ENCODE measurements around the gene VASN. TPM values are rescaled to one million over a fixed set of nuclear protein-coding genes. Genes with fewer than 3 reads are reported as not detected.

Gene VASN
- total and polyA plus RNA-seq, 10 of the 15 experiments (the other 5 are each of a cell fraction or from before 2014, with no cell fraction given) = 0.02 to 0.19 (median 0.14) TPM; not detected in 6

DNA sequence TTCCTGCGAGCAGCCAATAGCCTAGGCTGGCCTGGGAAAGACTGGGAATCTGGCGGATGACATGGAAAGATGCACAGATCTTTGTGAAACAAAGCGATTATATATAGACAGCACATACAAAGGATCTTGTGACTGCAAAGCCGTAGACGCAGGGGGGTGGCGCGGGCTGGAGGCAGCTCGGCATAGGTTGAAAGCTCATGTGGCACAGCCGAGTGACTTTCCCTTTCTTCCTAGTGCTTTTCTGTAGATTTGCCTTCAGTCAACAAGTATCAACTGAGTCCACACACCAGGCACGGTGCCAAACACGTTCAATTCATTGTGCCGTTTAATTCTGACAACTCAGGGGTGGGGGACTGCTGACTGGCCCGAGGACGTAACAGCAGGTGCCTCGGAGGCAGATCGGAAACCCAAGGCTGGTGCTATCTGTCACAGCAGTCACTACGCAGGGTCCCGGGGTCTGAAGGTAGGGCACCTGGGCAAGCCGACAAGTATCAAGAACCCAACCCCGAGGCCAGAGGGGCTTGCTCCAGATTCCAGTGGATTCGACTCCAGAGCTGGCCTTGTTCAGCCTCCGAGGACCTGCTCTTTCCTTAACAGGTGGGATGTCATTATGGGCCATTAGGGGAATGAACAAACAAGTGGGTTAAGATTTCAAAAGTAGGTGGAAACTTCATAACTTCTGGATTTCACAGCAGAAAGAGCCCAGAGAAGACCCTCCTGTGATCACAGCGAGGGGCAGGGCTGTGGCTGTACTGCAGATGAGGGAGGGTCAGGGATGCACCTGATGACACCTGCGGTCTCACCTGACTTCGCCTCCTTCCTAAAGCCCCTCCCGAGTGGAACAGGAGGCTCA is 26.4 kb upstream of the VASN start:
- no TSS peak for BruUV-seq (replicated peaks)
- Histone ChIP-seq H3K4me3 (no peak overlapping the region), H3K27me3 (replicated peaks in 1 of 2; ENCODE audit: control insufficient read depth in 2 of 2, insufficient read depth in 2 of 2, low read length in 1 of 2) (no peaks in the 10 kb centered on the region), H4K20me1 (ENCODE audit: control insufficient read depth, insufficient read depth) (peaks cover 6% of the 10 kb centered on the region; the same call in 1 of the 2 replicates), H3K36me3 (ENCODE audit: control insufficient read depth in 2 of 2, insufficient read depth in 2 of 2, low read length in 1 of 2) (peaks cover 3 to 4% of the 10 kb centered on the region in 2 experiments), H3K4me1 (ENCODE audit: control insufficient read depth, insufficient read depth, low read length) (no peaks in the 10 kb centered on the region), H3K4me2 (ENCODE audit: control insufficient read depth, insufficient read depth) (no peak overlapping the region), H3K9ac (ENCODE audit: control insufficient read depth, insufficient read depth, low read length) (no peak overlapping the region), H2AFZ (ENCODE audit: control insufficient read depth, low read depth, low read length) (no peak overlapping the region), H3K27ac (ENCODE audit: control insufficient read depth, insufficient read depth) (no peak overlapping the region), H3K79me2 (ENCODE audit: control insufficient read depth, insufficient read depth, low read length) (peaks cover 20% of the 10 kb centered on the region), H3K9me3 (replicated peaks; ENCODE audit: control insufficient read depth, insufficient read depth, low read length) (no peaks in the 10 kb centered on the region)
- ATAC-seq = no peak
- ChIA-PET RAD21 (ENCODE audit: unreplicated experiment) (interaction anchor here (1.1 to 1.4 kb wide), 2 partner anchors 15 to 57 kb away, joined by 3 read pairs; no protein-coding TSS in a partner anchor), SMC1A (ENCODE audit: uncharacterized antibody, unreplicated experiment) (no interaction called here), POLR2A (no interaction called here), CTCF (interaction anchor here (1.0 to 2.6 kb wide), 2 partner anchors 10 to 58 kb away, joined by 3 to 11 read pairs; no protein-coding TSS in a partner anchor)
- WGBS (ENCODE audit: insufficient coverage, insufficient replicate concordance, low lambda C conversion rate, missing lambda C conversion rate) = 92% methylated on average over 26 of the region's 26 CpGs
- no peak for DNase-seq (ENCODE audit: low read depth, low spot score)
- intact Hi-C loops (cut with micrococcal nuclease; ENCODE audit: unreplicated experiment) (no loop called here), in situ Hi-C loops (cut with MboI) (no loop called here)
- TF ChIP-seq POLR2AphosphoS5 (IDR thresholded peaks at IDR 0.05; ENCODE audit: low read length) (0 out of 2 replicates have a peak, but pooled peaks have one; percentile 27), CBX3 (IDR thresholded peaks at IDR 0.05; ENCODE audit: borderline replicate concordance, low read depth) (no peak)
- FAIRE-seq = no peak

DNA sequence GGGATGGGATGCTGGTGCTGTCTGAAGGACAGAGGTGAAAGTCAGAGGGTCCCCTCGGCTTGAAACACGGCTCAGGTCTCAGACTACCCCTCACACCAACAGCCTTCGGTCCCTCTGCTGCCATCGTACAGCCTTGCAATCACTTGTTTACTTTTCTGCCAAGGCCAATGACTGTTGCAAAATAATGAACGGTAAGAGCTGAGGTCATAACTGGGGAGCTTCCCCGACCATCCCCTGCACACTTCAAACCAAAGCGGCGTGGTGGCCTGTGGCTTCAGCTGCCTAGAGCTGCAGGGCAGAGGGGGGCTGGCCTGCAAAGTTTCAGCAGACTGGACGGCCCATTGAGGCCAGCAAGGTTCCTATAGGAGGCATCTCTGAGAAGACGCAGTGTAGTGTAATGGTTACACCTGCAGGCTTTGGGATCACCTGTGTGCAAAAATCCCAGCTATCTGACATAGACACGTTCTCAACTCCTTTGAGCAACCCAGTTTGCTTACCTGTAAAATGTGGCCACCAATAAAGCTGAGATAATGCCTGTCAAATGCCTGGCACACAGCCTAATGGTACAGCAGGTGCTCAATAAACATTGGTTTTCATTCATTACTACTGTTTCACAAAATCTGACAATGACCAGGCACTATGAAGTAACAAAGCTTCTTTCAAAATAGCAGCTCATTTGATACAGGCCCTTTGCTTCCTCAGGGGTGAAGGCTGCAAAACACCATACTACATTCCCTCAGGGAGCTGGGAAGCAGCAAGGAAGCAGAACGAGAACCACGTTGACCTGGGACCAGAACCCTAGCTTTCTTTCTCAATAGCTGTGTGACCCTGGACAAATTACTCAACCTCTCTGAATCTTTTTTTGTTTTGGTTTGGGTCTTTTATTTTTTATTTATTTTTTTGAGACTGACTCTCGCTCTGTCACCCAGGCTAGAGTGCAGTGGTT is 25.5 kb upstream of the VASN start:
- no peaks in the 10 kb centered on the region for H3K27me3 ChIP-seq (replicated peaks in 1 of 2; ENCODE audit: control insufficient read depth in 2 of 2, insufficient read depth in 2 of 2, low read length in 1 of 2)
- ChIA-PET RAD21 (ENCODE audit: unreplicated experiment) (interaction anchor here (1.1 to 1.7 kb wide), 3 partner anchors 16 to 56 kb away, joined by 3 read pairs; no protein-coding TSS in a partner anchor), SMC1A (ENCODE audit: uncharacterized antibody, unreplicated experiment) (interaction anchor here (0.8 to 0.9 kb wide), 2 partner anchors 57 to 405 kb away, joined by 3 read pairs; no protein-coding TSS in a partner anchor), POLR2A (no interaction called here), CTCF (interaction anchor here (0.8 to 2.6 kb wide), 6 partner anchors 11 to 57 kb away, joined by 3 to 11 read pairs (median 4); no protein-coding TSS in a partner anchor)
- no peak overlapping the region for H3K4me2 ChIP-seq (ENCODE audit: control insufficient read depth, insufficient read depth)
- no peak overlapping the region for H3K4me3 ChIP-seq
- no peak for FAIRE-seq
- no peaks in the 10 kb centered on the region for H3K9me3 ChIP-seq (replicated peaks; ENCODE audit: control insufficient read depth, insufficient read depth, low read length)
- peaks cover 1 to 3% of the 10 kb centered on the region in 2 experiments for H3K36me3 ChIP-seq (ENCODE audit: control insufficient read depth in 2 of 2, insufficient read depth in 2 of 2, low read length in 1 of 2)
- in situ Hi-C loops (cut with MboI) = no loop called here
- DNase-seq (ENCODE audit: low read depth, low spot score) = no peak
- no peaks in the 10 kb centered on the region for H3K4me1 ChIP-seq (ENCODE audit: control insufficient read depth, insufficient read depth, low read length)
- TSS peak; percentile 18 for BruUV-seq (replicated peaks)
- no peak overlapping the region for H3K27ac ChIP-seq (ENCODE audit: control insufficient read depth, insufficient read depth)
- H3K9ac ChIP-seq (ENCODE audit: control insufficient read depth, insufficient read depth, low read length) = no peak overlapping the region
- H4K20me1 ChIP-seq (ENCODE audit: control insufficient read depth, insufficient read depth) = peaks cover 6% of the 10 kb centered on the region; the same call in 1 of the 2 replicates
- H3K79me2 ChIP-seq (ENCODE audit: control insufficient read depth, insufficient read depth, low read length) = peaks cover 28% of the 10 kb centered on the region
- 79% methylated on average over 14 of the region's 14 CpGs for WGBS (ENCODE audit: insufficient coverage, insufficient replicate concordance, low lambda C conversion rate, missing lambda C conversion rate)
- TF ChIP-seq SMARCA5 (IDR thresholded peaks at IDR 0.05) (0 out of 2 replicates have a peak, but pooled peaks have one; percentile 30), PAX8 (IDR thresholded peaks at IDR 0.05) (no peak), SUPT20H (IDR thresholded peaks at IDR 0.05; ENCODE audit: borderline replicate concordance, control insufficient read depth, low read depth, low read length) (no peak)
- intact Hi-C loops (cut with micrococcal nuclease; ENCODE audit: unreplicated experiment) = no loop called here
- ATAC-seq = peak; percentile 16; the same call in 2 of the 3 replicates
- H2AFZ ChIP-seq (ENCODE audit: control insufficient read depth, low read depth, low read length) = no peak overlapping the region

Data from GM12878 (cell line).